ENCODE measurements around the gene MAP3K8. TPM values are rescaled to one million over a fixed set of nuclear protein-coding genes. Genes with fewer than 3 reads are reported as not detected.
A peak's percentile ranks its signal among the peaks of the same experiment; 100 is the strongest.

MAP3K8 gene
- total and polyA plus RNA-seq, 10 of the 15 experiments (the other 5 are each of a cell fraction or from before 2014, with no cell fraction given): 25.5 to 115 (median 40.2) TPM

GRCh38 chr10:30494558-30494957 is 60.6 kb downstream of the MAP3K8 start:
- Histone ChIP-seq H3K79me2 (ENCODE audit: control insufficient read depth, insufficient read depth, low read length) (no peaks in the 10 kb centered on the region), H4K20me1 (ENCODE audit: control insufficient read depth, insufficient read depth) (no peaks in the 10 kb centered on the region), H3K4me3 (no peak overlapping the region), H3K27me3 (replicated peaks in 1 of 2; ENCODE audit: control insufficient read depth in 2 of 2, insufficient read depth in 2 of 2, low read length in 1 of 2) (no peaks in the 10 kb centered on the region), H3K27ac (ENCODE audit: control insufficient read depth, insufficient read depth) (peak overlapping the region; percentile 87), H3K9ac (ENCODE audit: control insufficient read depth, insufficient read depth, low read length) (peak overlapping the region; percentile 61), H3K4me2 (ENCODE audit: control insufficient read depth, insufficient read depth) (peak overlapping the region; percentile 86), H3K36me3 (ENCODE audit: control insufficient read depth in 2 of 2, insufficient read depth in 2 of 2, low read length in 1 of 2) (no peaks in the 10 kb centered on the region), H3K4me1 (ENCODE audit: control insufficient read depth, insufficient read depth, low read length) (peaks cover 81% of the 10 kb centered on the region), H3K9me3 (replicated peaks; ENCODE audit: control insufficient read depth, insufficient read depth, low read length) (no peaks in the 10 kb centered on the region), H2AFZ (ENCODE audit: control insufficient read depth, low read depth, low read length) (no peak overlapping the region)
- FAIRE-seq (no peak), DNase-seq (ENCODE audit: low read depth, low spot score) (no peak), ATAC-seq (no peak)
- ChIA-PET RAD21 (ENCODE audit: unreplicated experiment) (interaction anchor here (0.6 to 14.9 kb wide), 7 partner anchors 9 to 81 kb away, joined by 3 to 165 read pairs (median 14); partner anchors contain the start of gene MAP3K8), SMC1A (ENCODE audit: uncharacterized antibody, unreplicated experiment) (interaction anchor here (0.7 to 8.5 kb wide), 8 partner anchors 9 to 79 kb away, joined by 3 to 147 read pairs (median 9); no protein-coding TSS in a partner anchor), POLR2A (interaction anchor here (1.1 to 2.3 kb wide), 4 partner anchors 9 to 76 kb away, joined by 3 to 10 read pairs (median 4); no protein-coding TSS in a partner anchor), CTCF (interaction anchor here (1.5 to 4.4 kb wide), 6 partner anchors 28 to 79 kb away, joined by 4 to 36 read pairs (median 7); no protein-coding TSS in a partner anchor)
- no TSS peak for BruUV-seq (replicated peaks)
- 47% methylated on average over 4 of the region's 4 CpGs for WGBS (ENCODE audit: insufficient coverage, insufficient replicate concordance, low lambda C conversion rate, missing lambda C conversion rate)
- in situ Hi-C loops (cut with MboI): no loop called here
- intact Hi-C loops (cut with micrococcal nuclease; ENCODE audit: unreplicated experiment): loop anchor here (5.0 kb wide), 3 partner anchors 37 to 77 kb away; no protein-coding TSS in a partner anchor
- TF ChIP-seq GABPA (IDR thresholded peaks at IDR 0.05; ENCODE audit: low read depth): no peak
- TF ChIP-seq RCOR1 (conservative IDR thresholded peaks at IDR 0.05; ENCODE audit: low read depth, low read length): 0 out of 2 replicates have a peak, but pooled peaks have one; percentile 29
- no peak for TF ChIP-seq YY1 (IDR thresholded peaks at IDR 0.05; ENCODE audit: low read depth, low read length)
- TF ChIP-seq HDGF (IDR thresholded peaks at IDR 0.05): no peak
- no peak for TF ChIP-seq ZNF592 (IDR thresholded peaks at IDR 0.05)
- no peak for TF ChIP-seq EGR1 (IDR thresholded peaks at IDR 0.05; ENCODE audit: borderline replicate concordance in 1 of 2, low read depth in 2 of 2, low read length in 2 of 2)
- 0 out of 2 replicates have a peak, but pooled peaks have one; percentile 13 for TF ChIP-seq TCF7 (IDR thresholded peaks at IDR 0.05; ENCODE audit: borderline replicate concordance)
- 0 out of 2 replicates have a peak, but pooled peaks have one; percentile 21 for TF ChIP-seq ZNF217 (IDR thresholded peaks at IDR 0.05)
- TF ChIP-seq ETV6 (conservative IDR thresholded peaks at IDR 0.05 in 1 of 2, IDR thresholded peaks at IDR 0.05 in 1 of 2; ENCODE audit: borderline replicate concordance in 1 of 2, low read depth in 1 of 2): peak in 1 of 2 experiments; percentile 50; a peak in 1 of 4 replicates
- no peak for TF ChIP-seq HDAC6 (IDR thresholded peaks at IDR 0.05; ENCODE audit: unreplicated experiment)
- TF ChIP-seq RUNX3 (IDR thresholded peaks at IDR 0.05; ENCODE audit: low read length): peak; percentile 75
- TF ChIP-seq IRF3 (IDR thresholded peaks at IDR 0.05): no peak
- no peak for TF ChIP-seq ASH2L (IDR thresholded peaks at IDR 0.05; ENCODE audit: borderline replicate concordance, low read depth)
- no peak for TF ChIP-seq USF1 (IDR thresholded peaks at IDR 0.05; ENCODE audit: borderline replicate concordance, extremely low read length, insufficient read depth, low read depth, low read length)
- no peak for TF ChIP-seq SMARCA5 (IDR thresholded peaks at IDR 0.05)
- no peak for TF ChIP-seq TARDBP (IDR thresholded peaks at IDR 0.05; ENCODE audit: borderline replicate concordance)
- peak; percentile 65; the same call in 1 of the 2 replicates for TF ChIP-seq EED (IDR thresholded peaks at IDR 0.05; ENCODE audit: low read depth)
- no peak for TF ChIP-seq ATF3 (IDR thresholded peaks at IDR 0.05; ENCODE audit: borderline replicate concordance, extremely low read depth, low read depth, low read length)
